SK-N-SH (cell line): ENCODE results near the gene FASTK. TPM values are rescaled to one million over a fixed set of nuclear protein-coding genes. Genes with fewer than 3 reads are reported as not detected.

Experiments
- CTCF ChIA-PET: fragments of 300-600, 350-600 bp; formaldehyde crosslinking; extraction: SDS; loops from one replicate; lab custom pipeline; 2021; lab: Yijun Ruan, JAX
- POLR2A ChIA-PET: fragments of 350-600 bp; sonication (Branson Sonifier 250); formaldehyde crosslinking; extraction: SDS; loops from one replicate; lab custom pipeline; 2020; ENCODE audit warnings: antibody characterized with exemption, inconsistent platforms; lab: Yijun Ruan, JAX
- DNase-seq: peaks from one replicate; pipeline ENCODE4 v3.0.0; 2012
- H2AFZ ChIP-seq: fragments of 200-600 bp; sonication (generic); 2 replicates; pipeline ENCODE4 v1.8.1; 2016; ENCODE audit warnings: antibody characterized with exemption, mild to moderate bottlenecking, low read depth
- H3F3A ChIP-seq: fragments of 200-600 bp; sonication (generic); replicated peaks from 2 replicates; pipeline ENCODE3; 2016; ENCODE audit warnings: antibody characterized with exemption, mild to moderate bottlenecking; ENCODE audit not compliant: insufficient read depth
- H3K27ac ChIP-seq, 2 experiments: fragments of 200-500 bp in 1 of 2; fragments of 200-600 bp in 1 of 2; sonication (Bioruptor generic) in 1 of 2; sonication (generic), shearing (Covaris generic) in 1 of 2; 2 replicates each; pipeline versions ENCODE4 v1.5.1 to v1.6.1; 2014 to 2016; ENCODE audit warnings: low read depth in 2 of 2, inconsistent platforms in 1 of 2, low read length in 1 of 2, mild to moderate bottlenecking in 1 of 2, mixed read lengths in 1 of 2
- H3K27me3 ChIP-seq: fragments of 200-600 bp; sonication (generic), shearing (Covaris generic); 2 replicates; pipeline ENCODE4 v1.6.1; 2016; ENCODE audit warnings: mixed run types; ENCODE audit not compliant: insufficient read depth
- H3K36me3 ChIP-seq, 2 experiments: fragments of 200-500 bp in 1 of 2; fragments of 200-600 bp in 1 of 2; sonication (Bioruptor generic) in 1 of 2; sonication (generic) in 1 of 2; replicated peaks in 1 of 2; 2 replicates each; pipeline versions ENCODE3 to v1.5.1; 2014 to 2016; ENCODE audit warnings: low read length in 1 of 2, mild to moderate bottlenecking in 1 of 2; ENCODE audit not compliant: insufficient read depth in 2 of 2, control insufficient read depth in 1 of 2
- H3K4me1 ChIP-seq, 2 experiments: fragments of 200-500 bp in 1 of 2; fragments of 200-600 bp in 1 of 2; sonication (Bioruptor generic) in 1 of 2; sonication (generic), shearing (Covaris generic) in 1 of 2; 2 replicates each; pipeline versions ENCODE4 v1.5.1 to v1.6.1; 2014 to 2016; ENCODE audit warnings: low read depth in 1 of 2, low read length in 1 of 2, mixed run types in 1 of 2; ENCODE audit not compliant: insufficient read depth in 2 of 2, control insufficient read depth in 1 of 2
- H3K4me2 ChIP-seq: fragments of 200-600 bp; sonication (generic), shearing (Covaris generic); 2 replicates; pipeline ENCODE4 v1.6.1; 2017; ENCODE audit warnings: mixed run types
- H3K4me3 ChIP-seq, 2 experiments: fragments of 200-500 bp in 1 of 2; fragments of 200-600 bp in 1 of 2; sonication (Bioruptor generic) in 1 of 2; sonication (generic), shearing (Covaris generic) in 1 of 2; 2 replicates each; pipeline versions ENCODE4 v1.5.1 to v1.8.1; 2014 to 2016; ENCODE audit warnings: low read depth in 2 of 2, inconsistent platforms in 1 of 2, low read length in 1 of 2, mild to moderate bottlenecking in 1 of 2, mixed read lengths in 1 of 2, moderate library complexity in 1 of 2
- H3K79me2 ChIP-seq: fragments of 200-600 bp; sonication (generic); 2 replicates; pipeline ENCODE4 v1.8.1; 2017; ENCODE audit warnings: mild to moderate bottlenecking; ENCODE audit not compliant: insufficient read depth
- H3K9ac ChIP-seq: fragments of 200-600 bp; sonication (generic); 2 replicates; pipeline ENCODE4 v1.6.1; 2017; ENCODE audit warnings: mixed run types
- H3K9me2 ChIP-seq: fragments of 200-600 bp; sonication (generic); 2 replicates; pipeline ENCODE4 v1.6.1; 2017; ENCODE audit warnings: mixed run types
- H3K9me3 ChIP-seq: fragments of 200-600 bp; sonication (generic); 2 replicates; pipeline ENCODE4 v1.6.1; 2017; ENCODE audit warnings: mixed run types, mild to moderate bottlenecking, moderate library complexity
- H4K20me1 ChIP-seq: fragments of 200-600 bp; sonication (generic); 2 replicates; pipeline ENCODE4 v1.6.1; 2017; ENCODE audit warnings: mild to moderate bottlenecking, mixed run types; ENCODE audit not compliant: insufficient read depth
- CHD2 ChIP-seq: fragments of 150-350 bp; IDR thresholded peaks from 2 replicates; pipeline ENCODE4 v1.6.1; 2018; ENCODE audit warnings: low read length; ENCODE audit not compliant: partially characterized antibody
- EP300 ChIP-seq, 2 experiments: IDR thresholded peaks; 2 replicates each; pipeline versions ENCODE4 v1.4.0 to v1.6.1; 2012; ENCODE audit warnings: borderline replicate concordance in 1 of 2, low read depth in 1 of 2, low read length in 1 of 2
- FOSL2 ChIP-seq: IDR thresholded peaks from 2 replicates; pipeline ENCODE4 v1.4.0; 2012; ENCODE audit warnings: low read depth, mild to moderate bottlenecking, moderate library complexity, borderline replicate concordance
- FOXJ3 ChIP-seq: sonication (generic); formaldehyde crosslinking; IDR thresholded peaks from 2 replicates; pipeline ENCODE4 v1.5.1; 2020; ENCODE audit warnings: mild to moderate bottlenecking, missing genetic modification reagents
- GABPA ChIP-seq: IDR thresholded peaks from 2 replicates; pipeline ENCODE4 v1.4.0; 2012; ENCODE audit warnings: low read depth, mild to moderate bottlenecking
- GATA2 ChIP-seq: sonication (generic); formaldehyde crosslinking; IDR thresholded peaks from 2 replicates; pipeline ENCODE4 v1.5.0; 2020; ENCODE audit warnings: mild to moderate bottlenecking, missing genetic modification reagents
- JUND ChIP-seq: IDR thresholded peaks from 2 replicates; pipeline ENCODE4 v1.4.0; 2012
- NRF1 ChIP-seq: IDR thresholded peaks from 2 replicates; pipeline ENCODE4 v1.6.1; 2012; ENCODE audit warnings: low read depth, mild to moderate bottlenecking, low read length
- POLR2AphosphoS5 ChIP-seq: IDR thresholded peaks from 2 replicates; pipeline ENCODE4 v1.6.1; 2012; ENCODE audit warnings: low read depth, low read length
- SIN3A ChIP-seq: IDR thresholded peaks from 2 replicates; pipeline ENCODE4 v1.6.1; 2012; ENCODE audit warnings: low read depth, mild to moderate bottlenecking, low read length, moderate library complexity, borderline replicate concordance
- TCF12 ChIP-seq: IDR thresholded peaks from 2 replicates; pipeline ENCODE4 v1.4.0; 2012
- TEAD4 ChIP-seq: IDR thresholded peaks from 2 replicates; pipeline ENCODE4 v1.4.0; 2012; ENCODE audit warnings: mild to moderate bottlenecking, borderline replicate concordance; ENCODE audit not compliant: insufficient read depth
- USF1 ChIP-seq: IDR thresholded peaks from 2 replicates; pipeline ENCODE4 v1.4.0; 2012; ENCODE audit warnings: low read depth, borderline replicate concordance
- WGBS: methylation state at CpG from one replicate; pipeline ENCODE4 v1.1.6; 2017; ENCODE audit warnings: low lambda C conversion rate; 5-methylcytosine and 5-hydroxymethylcytosine counted together
- polyA plus RNA-seq, 3 experiments: library from polyadenylated mRNA; depleted of rRNA; stranded (reverse); fragments of >200 nt; gene quantifications; 2 replicates each; pipeline ENCODE4 v1.2.3, GENCODE V29; 2012
- TF ChIP-seq, protein P1 (sequence below): fragments of 150-350 bp; IDR thresholded peaks from 2 replicates; pipeline ENCODE4 v1.6.1; 2016; ENCODE audit warnings: mild to moderate bottlenecking, low read depth, low read length
- TF ChIP-seq, protein P2 (sequence below): fragments of 200-600 bp; sonication (generic); IDR thresholded peaks from 2 replicates; pipeline ENCODE4 v1.6.1; 2017; ENCODE audit warnings: antibody characterized with exemption, mild to moderate bottlenecking, moderate library complexity
- TF ChIP-seq, protein P3 (sequence below): IDR thresholded peaks from 2 replicates; pipeline ENCODE4; 2012
- TF ChIP-seq, protein P4 (sequence below): IDR thresholded peaks from 2 replicates; pipeline ENCODE4 v1.4.0; 2012; ENCODE audit warnings: low read depth, borderline replicate concordance
- TF ChIP-seq, protein P5 (sequence below): fragments of 150-350 bp; IDR thresholded peaks from 2 replicates; pipeline ENCODE4 v1.6.1; 2017; ENCODE audit warnings: antibody characterized with exemption, low read length, low read depth, borderline replicate concordance

FASTK gene
- polyA plus RNA-seq, 1 of the 3 experiments (the other 2 are of a cell fraction), result 125 TPM

GRCh38 chr7:151059367-151060112 is 21.1 kb downstream of the FASTK start, which contains the start of gene SLC4A2 (continued):
- TF ChIP-seq, protein P1, sequence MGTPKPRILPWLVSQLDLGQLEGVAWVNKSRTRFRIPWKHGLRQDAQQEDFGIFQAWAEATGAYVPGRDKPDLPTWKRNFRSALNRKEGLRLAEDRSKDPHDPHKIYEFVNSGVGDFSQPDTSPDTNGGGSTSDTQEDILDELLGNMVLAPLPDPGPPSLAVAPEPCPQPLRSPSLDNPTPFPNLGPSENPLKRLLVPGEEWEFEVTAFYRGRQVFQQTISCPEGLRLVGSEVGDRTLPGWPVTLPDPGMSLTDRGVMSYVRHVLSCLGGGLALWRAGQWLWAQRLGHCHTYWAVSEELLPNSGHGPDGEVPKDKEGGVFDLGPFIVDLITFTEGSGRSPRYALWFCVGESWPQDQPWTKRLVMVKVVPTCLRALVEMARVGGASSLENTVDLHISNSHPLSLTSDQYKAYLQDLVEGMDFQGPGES, result no peak
- TF ChIP-seq GATA2 (CRISPR knock-in tag) (no peak), GABPA (0 out of 2 replicates have a peak, but pooled peaks have one; percentile 5), TCF12 (no peak; the same call in 1 of the 2 replicates), EP300 (IDR thresholded peaks at IDR 0.05; ENCODE audit: borderline replicate concordance in 1 of 2, low read depth in 1 of 2, low read length in 1 of 2) (no peak; a peak in 1 of 4 replicates), NRF1 (peak; percentile 50), TEAD4 (0 out of 2 replicates have a peak, but pooled peaks have one; percentile 13)
- TF ChIP-seq, protein P2, sequence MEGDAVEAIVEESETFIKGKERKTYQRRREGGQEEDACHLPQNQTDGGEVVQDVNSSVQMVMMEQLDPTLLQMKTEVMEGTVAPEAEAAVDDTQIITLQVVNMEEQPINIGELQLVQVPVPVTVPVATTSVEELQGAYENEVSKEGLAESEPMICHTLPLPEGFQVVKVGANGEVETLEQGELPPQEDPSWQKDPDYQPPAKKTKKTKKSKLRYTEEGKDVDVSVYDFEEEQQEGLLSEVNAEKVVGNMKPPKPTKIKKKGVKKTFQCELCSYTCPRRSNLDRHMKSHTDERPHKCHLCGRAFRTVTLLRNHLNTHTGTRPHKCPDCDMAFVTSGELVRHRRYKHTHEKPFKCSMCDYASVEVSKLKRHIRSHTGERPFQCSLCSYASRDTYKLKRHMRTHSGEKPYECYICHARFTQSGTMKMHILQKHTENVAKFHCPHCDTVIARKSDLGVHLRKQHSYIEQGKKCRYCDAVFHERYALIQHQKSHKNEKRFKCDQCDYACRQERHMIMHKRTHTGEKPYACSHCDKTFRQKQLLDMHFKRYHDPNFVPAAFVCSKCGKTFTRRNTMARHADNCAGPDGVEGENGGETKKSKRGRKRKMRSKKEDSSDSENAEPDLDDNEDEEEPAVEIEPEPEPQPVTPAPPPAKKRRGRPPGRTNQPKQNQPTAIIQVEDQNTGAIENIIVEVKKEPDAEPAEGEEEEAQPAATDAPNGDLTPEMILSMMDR, result peak; percentile 67
- TF ChIP-seq, all 33 proteins: peak for 9

GRCh38 chr7:151058781-151059366 is 21.7 kb downstream of the FASTK start:
- DNase-seq, result no peak
- POLR2A ChIA-PET, result interaction anchor here (0.8 to 2.3 kb wide), 5 partner anchors 11 to 27 kb away, joined by 3 to 11 read pairs (median 3); partner anchors contain the start of genes AGAP3, ASIC3 and FASTK
- H3K4me1 ChIP-seq, result peaks cover 28 to 50% of the 10 kb centered on the region in 2 experiments

More at GRCh38 chr7:151058781-151059366, 21.7 kb downstream of the FASTK start:
- peak overlapping the region; percentile 66 to 99 for H3K4me3 ChIP-seq
- peaks cover 32% of the 10 kb centered on the region for H4K20me1 ChIP-seq
- H3K9me2 ChIP-seq, result no peaks in the 10 kb centered on the region
- H3K4me2 ChIP-seq, result peak overlapping the region; percentile 85
- H3K27me3 ChIP-seq, result no peaks in the 10 kb centered on the region
- H3K27ac ChIP-seq, result peak overlapping the region; percentile 95 to 99
- H3F3A ChIP-seq, result no peaks in the 10 kb centered on the region
- H2AFZ ChIP-seq, result 0 out of 2 replicates have a peak overlapping the region, but pooled peaks have one; percentile 76
- peaks cover 62% of the 10 kb centered on the region for H3K79me2 ChIP-seq
- H3K36me3 ChIP-seq, result peaks cover 17 to 33% of the 10 kb centered on the region in 2 experiments
- no peaks in the 10 kb centered on the region for H3K9me3 ChIP-seq
- CTCF ChIA-PET, result interaction anchor here (0.6 to 12.2 kb wide), 12 partner anchors 9 to 73 kb away, joined by 3 to 126 read pairs (median 4); partner anchors contain the start of genes ABCB8, ASIC3, FASTK and TMUB1
- no peak for TF ChIP-seq JUND
- TF ChIP-seq USF1, result no peak
- TF ChIP-seq FOXJ3 (CRISPR knock-in tag), result no peak
- TF ChIP-seq, protein P3, sequence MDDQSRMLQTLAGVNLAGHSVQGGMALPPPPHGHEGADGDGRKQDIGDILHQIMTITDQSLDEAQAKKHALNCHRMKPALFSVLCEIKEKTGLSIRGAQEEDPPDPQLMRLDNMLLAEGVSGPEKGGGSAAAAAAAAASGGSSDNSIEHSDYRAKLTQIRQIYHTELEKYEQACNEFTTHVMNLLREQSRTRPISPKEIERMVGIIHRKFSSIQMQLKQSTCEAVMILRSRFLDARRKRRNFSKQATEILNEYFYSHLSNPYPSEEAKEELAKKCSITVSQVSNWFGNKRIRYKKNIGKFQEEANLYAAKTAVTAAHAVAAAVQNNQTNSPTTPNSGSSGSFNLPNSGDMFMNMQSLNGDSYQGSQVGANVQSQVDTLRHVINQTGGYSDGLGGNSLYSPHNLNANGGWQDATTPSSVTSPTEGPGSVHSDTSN, result no peak
- no peak for TF ChIP-seq TCF12
- no peak for TF ChIP-seq CHD2
- TF ChIP-seq, protein P1, result no peak
- no peak for TF ChIP-seq FOSL2
- TF ChIP-seq, protein P4, sequence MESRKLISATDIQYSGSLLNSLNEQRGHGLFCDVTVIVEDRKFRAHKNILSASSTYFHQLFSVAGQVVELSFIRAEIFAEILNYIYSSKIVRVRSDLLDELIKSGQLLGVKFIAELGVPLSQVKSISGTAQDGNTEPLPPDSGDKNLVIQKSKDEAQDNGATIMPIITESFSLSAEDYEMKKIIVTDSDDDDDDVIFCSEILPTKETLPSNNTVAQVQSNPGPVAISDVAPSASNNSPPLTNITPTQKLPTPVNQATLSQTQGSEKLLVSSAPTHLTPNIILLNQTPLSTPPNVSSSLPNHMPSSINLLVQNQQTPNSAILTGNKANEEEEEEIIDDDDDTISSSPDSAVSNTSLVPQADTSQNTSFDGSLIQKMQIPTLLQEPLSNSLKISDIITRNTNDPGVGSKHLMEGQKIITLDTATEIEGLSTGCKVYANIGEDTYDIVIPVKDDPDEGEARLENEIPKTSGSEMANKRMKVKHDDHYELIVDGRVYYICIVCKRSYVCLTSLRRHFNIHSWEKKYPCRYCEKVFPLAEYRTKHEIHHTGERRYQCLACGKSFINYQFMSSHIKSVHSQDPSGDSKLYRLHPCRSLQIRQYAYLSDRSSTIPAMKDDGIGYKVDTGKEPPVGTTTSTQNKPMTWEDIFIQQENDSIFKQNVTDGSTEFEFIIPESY, result no peak
- no peak for TF ChIP-seq SIN3A
- no peak for TF ChIP-seq NRF1
- TF ChIP-seq, protein P5, sequence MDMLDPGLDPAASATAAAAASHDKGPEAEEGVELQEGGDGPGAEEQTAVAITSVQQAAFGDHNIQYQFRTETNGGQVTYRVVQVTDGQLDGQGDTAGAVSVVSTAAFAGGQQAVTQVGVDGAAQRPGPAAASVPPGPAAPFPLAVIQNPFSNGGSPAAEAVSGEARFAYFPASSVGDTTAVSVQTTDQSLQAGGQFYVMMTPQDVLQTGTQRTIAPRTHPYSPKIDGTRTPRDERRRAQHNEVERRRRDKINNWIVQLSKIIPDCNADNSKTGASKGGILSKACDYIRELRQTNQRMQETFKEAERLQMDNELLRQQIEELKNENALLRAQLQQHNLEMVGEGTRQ, result no peak
- TF ChIP-seq GABPA, result no peak
- TF ChIP-seq POLR2AphosphoS5, result no peak
- TF ChIP-seq, all 33 proteins: peak for 0
- H3K9ac ChIP-seq, result peak overlapping the region; percentile 84
- 20% methylated on average over 18 of the region's 18 CpGs for WGBS
